ENCODE measurements around the gene ADORA2A.

Gene ADORA2A

DNA sequence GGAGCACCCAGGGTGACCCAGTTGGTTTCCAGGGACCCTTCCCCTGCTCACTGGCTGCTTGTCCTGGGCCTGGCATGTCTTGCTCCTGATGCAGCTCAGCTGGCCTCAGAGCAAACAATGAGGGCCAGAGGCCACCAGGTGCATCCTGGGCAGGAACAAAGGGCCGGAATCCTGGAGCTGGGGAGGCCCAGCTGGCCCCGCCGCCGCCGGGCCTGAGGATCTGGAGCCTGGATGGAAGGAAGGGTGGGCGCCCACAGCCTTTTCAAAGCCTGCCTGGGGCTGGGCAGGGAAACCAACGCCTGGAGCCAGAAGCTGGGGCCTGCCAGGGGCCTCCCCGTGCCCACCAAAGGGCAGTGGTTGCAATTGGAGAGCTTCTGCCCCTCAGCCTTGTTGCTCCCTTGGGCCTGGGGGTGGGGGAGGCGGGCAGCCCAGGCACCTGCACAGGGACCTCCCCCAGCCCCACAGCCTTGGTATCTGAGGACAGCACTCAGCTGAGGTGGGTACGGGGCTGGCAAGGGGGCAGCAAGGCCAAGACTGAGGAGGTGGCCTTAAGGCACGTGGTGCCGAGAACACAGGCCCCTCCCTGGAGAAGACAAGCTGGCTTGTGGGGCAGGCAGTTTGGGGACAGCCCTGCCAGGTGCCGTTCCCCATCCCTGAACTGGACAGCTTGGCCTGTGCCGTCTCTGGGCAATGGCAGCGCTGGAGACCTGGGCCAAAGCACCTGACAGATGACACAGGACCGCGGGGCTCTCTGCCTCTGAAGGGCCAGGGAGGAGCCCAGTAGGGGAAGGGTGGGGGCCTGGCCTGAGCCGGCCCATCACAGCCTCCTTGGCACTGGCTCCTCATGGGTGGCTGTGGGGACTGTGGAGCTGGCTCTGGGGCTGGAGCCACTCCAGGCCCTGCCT lies 7.1 kb upstream of the ADORA2A start:
- peaks cover 0 to 9% of the 10 kb centered on the region in 2 donors for H3K4me1 ChIP-seq (ENCODE audit: control insufficient read depth in 1 of 2, insufficient read depth in 2 of 2, low read length in 2 of 2)
- no peak overlapping the region for H3K4me3 ChIP-seq (ENCODE audit: low read depth in 1 of 2, low read length in 2 of 2)
- H3K36me3 ChIP-seq (ENCODE audit: control insufficient read depth in 1 of 2, insufficient read depth in 2 of 2, low read length in 2 of 2) = peaks cover 6 to 14% of the 10 kb centered on the region in 2 donors
- H3K27ac ChIP-seq (ENCODE audit: low read length) = no peak overlapping the region
- no peaks in the 10 kb centered on the region for H3K9me3 ChIP-seq (ENCODE audit: control insufficient read depth in 1 of 2, low read length in 2 of 2)
- H3K27me3 ChIP-seq (ENCODE audit: low read depth, low read length) = no peaks in the 10 kb centered on the region

GRCh38 chr22:24420977-24421343 lies 6.4 kb upstream of the ADORA2A start:
- H3K4me1 ChIP-seq (ENCODE audit: control insufficient read depth in 1 of 2, insufficient read depth in 2 of 2, low read length in 2 of 2) = peaks cover 0 to 9% of the 10 kb centered on the region in 2 donors
- no peaks in the 10 kb centered on the region for H3K9me3 ChIP-seq (ENCODE audit: control insufficient read depth in 1 of 2, low read length in 2 of 2)
- peaks cover under 1 to 8% of the 10 kb centered on the region in 2 donors for H3K36me3 ChIP-seq (ENCODE audit: control insufficient read depth in 1 of 2, insufficient read depth in 2 of 2, low read length in 2 of 2)
- H3K4me3 ChIP-seq (ENCODE audit: low read depth in 1 of 2, low read length in 2 of 2) = no peak overlapping the region
- H3K27me3 ChIP-seq (ENCODE audit: low read depth, low read length) = no peaks in the 10 kb centered on the region
- no peak overlapping the region for H3K27ac ChIP-seq (ENCODE audit: low read length)

- Histone ChIP-seq H3K36me3 (ENCODE audit: control insufficient read depth in 1 of 2, insufficient read depth in 2 of 2, low read length in 2 of 2) (peaks cover 0 to 3% of the 10 kb centered on the region in 2 donors), H3K4me3 (ENCODE audit: low read depth in 1 of 2, low read length in 2 of 2) (no peak overlapping the region), H3K9me3 (ENCODE audit: control insufficient read depth in 1 of 2, low read length in 2 of 2) (no peaks in the 10 kb centered on the region), H3K27ac (ENCODE audit: low read length) (no peak overlapping the region), H3K27me3 (ENCODE audit: low read depth, low read length) (no peaks in the 10 kb centered on the region), H3K4me1 (ENCODE audit: control insufficient read depth in 1 of 2, insufficient read depth in 2 of 2, low read length in 2 of 2) (peaks cover 0 to 9% of the 10 kb centered on the region in 2 donors)
Measured at GRCh38 chr22:24421428-24421931, 5.9 kb upstream of the ADORA2A start.

- no peaks in the 10 kb centered on the region for H3K9me3 ChIP-seq (ENCODE audit: control insufficient read depth in 1 of 2, low read length in 2 of 2)
- H3K36me3 ChIP-seq (ENCODE audit: control insufficient read depth in 1 of 2, insufficient read depth in 2 of 2, low read length in 2 of 2) = peaks cover 0 to 3% of the 10 kb centered on the region in 2 donors
- H3K27me3 ChIP-seq (ENCODE audit: low read depth, low read length) = no peaks in the 10 kb centered on the region
- peaks cover 0 to 9% of the 10 kb centered on the region in 2 donors for H3K4me1 ChIP-seq (ENCODE audit: control insufficient read depth in 1 of 2, insufficient read depth in 2 of 2, low read length in 2 of 2)
- H3K4me3 ChIP-seq (ENCODE audit: low read depth in 1 of 2, low read length in 2 of 2) = no peak overlapping the region
- no peak overlapping the region for H3K27ac ChIP-seq (ENCODE audit: low read length)
Measured at GRCh38 chr22:24422102-24422665, 5.2 kb upstream of the ADORA2A start.

DNA sequence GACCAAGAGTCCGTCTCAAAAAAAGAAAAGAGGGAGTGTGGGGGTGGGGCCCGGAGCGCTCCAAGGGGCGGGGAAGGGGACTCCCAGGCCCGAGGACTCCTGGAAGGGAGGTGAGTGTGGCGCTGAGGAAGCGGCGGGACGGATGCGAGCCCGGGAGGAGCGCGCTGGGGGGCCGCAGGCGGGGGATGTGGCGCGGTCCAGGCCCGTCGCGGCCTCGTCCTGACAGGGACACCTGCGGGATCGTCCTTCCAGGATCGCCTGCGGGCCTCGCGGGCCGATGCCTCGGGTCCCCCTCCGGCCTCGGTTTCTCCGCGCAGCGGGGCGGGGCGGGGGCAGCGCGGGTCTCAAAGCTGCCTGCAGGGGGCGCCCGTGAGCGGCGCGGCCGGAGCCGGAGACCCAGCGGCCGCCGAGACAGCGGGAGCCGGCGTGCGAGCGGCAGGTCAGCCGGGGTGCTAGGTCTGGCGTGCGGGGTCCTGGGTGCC lies 3.8 kb upstream of the ADORA2A start:
- Histone ChIP-seq H3K27me3 (ENCODE audit: low read depth, low read length) (no peaks in the 10 kb centered on the region), H3K4me1 (ENCODE audit: control insufficient read depth in 1 of 2, insufficient read depth in 2 of 2, low read length in 2 of 2) (peaks cover 0 to 9% of the 10 kb centered on the region in 2 donors), H3K27ac (ENCODE audit: low read length) (no peak overlapping the region), H3K9me3 (ENCODE audit: control insufficient read depth in 1 of 2, low read length in 2 of 2) (no peaks in the 10 kb centered on the region), H3K36me3 (ENCODE audit: control insufficient read depth in 1 of 2, insufficient read depth in 2 of 2, low read length in 2 of 2) (no peaks in the 10 kb centered on the region), H3K4me3 (ENCODE audit: low read depth in 1 of 2, low read length in 2 of 2) (peak overlapping the region in 1 of 2 donors; percentile 70)

DNA sequence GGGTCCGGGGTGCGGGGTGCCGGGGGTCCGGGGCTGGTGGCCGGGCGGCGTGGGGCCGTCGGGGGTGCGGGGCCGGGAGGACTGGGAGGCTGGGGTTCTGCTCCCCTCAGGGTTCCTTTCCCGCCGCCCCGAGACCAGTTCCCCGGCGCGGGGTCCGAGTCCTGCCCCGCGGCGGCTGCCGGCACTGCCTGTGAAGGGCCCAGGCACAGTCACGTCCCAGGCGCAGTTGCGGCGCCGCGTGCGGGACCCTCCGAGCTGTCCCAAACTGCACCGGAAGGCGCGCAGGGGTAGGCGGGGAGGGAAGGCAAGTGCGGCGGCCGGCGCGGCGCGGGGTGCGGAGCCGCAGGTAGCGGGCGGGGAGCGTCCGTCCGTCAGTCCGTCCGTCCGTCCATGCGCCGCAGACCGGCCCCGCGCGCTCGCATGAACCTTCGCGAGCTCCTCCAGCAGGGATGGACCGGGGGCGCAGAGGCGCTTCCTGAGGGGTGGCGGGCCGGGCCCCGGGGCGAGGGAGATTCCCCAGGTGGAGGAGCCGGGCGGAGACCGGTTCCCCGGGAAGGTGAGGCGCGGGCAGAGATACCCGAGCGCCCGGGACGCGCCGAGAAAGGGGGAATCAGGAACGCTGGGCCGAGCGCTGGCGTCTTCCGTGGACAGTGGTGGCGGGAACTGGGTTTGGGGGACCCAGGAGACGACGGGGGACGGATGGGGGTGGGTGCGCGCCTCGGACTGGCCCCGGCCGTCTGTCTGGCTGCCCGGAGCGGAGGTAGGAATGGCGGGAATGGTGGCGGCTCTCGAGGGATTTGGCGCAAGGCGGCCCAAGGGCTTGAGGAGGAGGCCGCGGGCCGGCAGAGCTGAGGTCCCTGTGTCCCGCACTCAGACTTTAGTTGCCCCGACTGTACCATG lies 3.1 kb upstream of the ADORA2A start:
- H3K4me1 ChIP-seq (ENCODE audit: control insufficient read depth in 1 of 2, insufficient read depth in 2 of 2, low read length in 2 of 2) = peaks cover 0 to 9% of the 10 kb centered on the region in 2 donors
- H3K9me3 ChIP-seq (ENCODE audit: control insufficient read depth in 1 of 2, low read length in 2 of 2) = no peaks in the 10 kb centered on the region
- H3K36me3 ChIP-seq (ENCODE audit: control insufficient read depth in 1 of 2, insufficient read depth in 2 of 2, low read length in 2 of 2) = no peaks in the 10 kb centered on the region
- H3K4me3 ChIP-seq (ENCODE audit: low read depth in 1 of 2, low read length in 2 of 2) = peak overlapping the region in 1 of 2 donors; percentile 70
- H3K27me3 ChIP-seq (ENCODE audit: low read depth, low read length) = no peaks in the 10 kb centered on the region
- H3K27ac ChIP-seq (ENCODE audit: low read length) = no peak overlapping the region

GRCh38 chr22:24424901-24425775 lies 2.3 kb upstream of the ADORA2A start:
- Histone ChIP-seq H3K4me3 (ENCODE audit: low read depth in 1 of 2, low read length in 2 of 2) (peak overlapping the region in 1 of 2 donors; percentile 70), H3K27me3 (ENCODE audit: low read depth, low read length) (no peaks in the 10 kb centered on the region), H3K9me3 (ENCODE audit: control insufficient read depth in 1 of 2, low read length in 2 of 2) (no peaks in the 10 kb centered on the region), H3K4me1 (ENCODE audit: control insufficient read depth in 1 of 2, insufficient read depth in 2 of 2, low read length in 2 of 2) (peaks cover 0 to 9% of the 10 kb centered on the region in 2 donors), H3K36me3 (ENCODE audit: control insufficient read depth in 1 of 2, insufficient read depth in 2 of 2, low read length in 2 of 2) (no peaks in the 10 kb centered on the region), H3K27ac (ENCODE audit: low read length) (no peak overlapping the region)

- H3K27ac ChIP-seq (ENCODE audit: low read length) = no peak overlapping the region
- no peaks in the 10 kb centered on the region for H3K9me3 ChIP-seq (ENCODE audit: control insufficient read depth in 1 of 2, low read length in 2 of 2)
- peaks cover 0 to 9% of the 10 kb centered on the region in 2 donors for H3K4me1 ChIP-seq (ENCODE audit: control insufficient read depth in 1 of 2, insufficient read depth in 2 of 2, low read length in 2 of 2)
- H3K4me3 ChIP-seq (ENCODE audit: low read depth in 1 of 2, low read length in 2 of 2) = no peak overlapping the region
- H3K36me3 ChIP-seq (ENCODE audit: control insufficient read depth in 1 of 2, insufficient read depth in 2 of 2, low read length in 2 of 2) = no peaks in the 10 kb centered on the region
- H3K27me3 ChIP-seq (ENCODE audit: low read depth, low read length) = no peaks in the 10 kb centered on the region
Measured at GRCh38 chr22:24426436-24426835, 963 bp upstream of the ADORA2A start.

GRCh38 chr22:24426851-24427499 lies 424 bp upstream of the ADORA2A start:
- Histone ChIP-seq H3K27me3 (ENCODE audit: low read depth, low read length) (no peaks in the 10 kb centered on the region), H3K36me3 (ENCODE audit: control insufficient read depth in 1 of 2, insufficient read depth in 2 of 2, low read length in 2 of 2) (no peaks in the 10 kb centered on the region), H3K4me3 (ENCODE audit: low read depth in 1 of 2, low read length in 2 of 2) (peak overlapping the region in 1 of 2 donors; percentile 24), H3K9me3 (ENCODE audit: control insufficient read depth in 1 of 2, low read length in 2 of 2) (no peaks in the 10 kb centered on the region), H3K27ac (ENCODE audit: low read length) (no peak overlapping the region), H3K4me1 (ENCODE audit: control insufficient read depth in 1 of 2, insufficient read depth in 2 of 2, low read length in 2 of 2) (peaks cover 0 to 10% of the 10 kb centered on the region in 2 donors)
